Skeletal muscle satellite cell (primary cell): ENCODE data around the gene KCTD11.
A peak's percentile ranks its signal among the peaks of the same experiment; 100 is the strongest.
"Not testable (repeated sequence)": the region's sequence is repeated elsewhere in the genome, so short reads cannot be mapped to it uniquely, and the experiment has no call there.

ENCODE experiments used
- H3K27me3 ChIP-seq: 2 replicates; pipeline ENCODE4 v1.7.0; 2013; ENCODE audit warnings: low read length; ENCODE audit not compliant: control insufficient read depth, insufficient read depth
- H3K36me3 ChIP-seq: 2 replicates; pipeline ENCODE4 v1.7.0; 2013; ENCODE audit warnings: mild to moderate bottlenecking, control low read depth, low read length; ENCODE audit not compliant: insufficient read depth
- H3K4me1 ChIP-seq: 2 replicates; pipeline ENCODE4 v1.7.0; 2013; ENCODE audit warnings: low read length; ENCODE audit not compliant: control insufficient read depth, insufficient read depth
- H3K4me2 ChIP-seq: 2 replicates; pipeline ENCODE4 v1.7.0; 2013; ENCODE audit warnings: mild to moderate bottlenecking, low read length
- H3K4me3 ChIP-seq: 2 replicates; pipeline ENCODE4 v1.7.0; 2013; ENCODE audit warnings: low read length
- H3K9ac ChIP-seq: 2 replicates; pipeline ENCODE4 v1.7.0; 2013; ENCODE audit warnings: mild to moderate bottlenecking, low read depth, low read length, moderate library complexity
- H3K9me3 ChIP-seq: replicated peaks from 2 replicates; pipeline ENCODE4 v1.7.0; 2013; ENCODE audit warnings: mild to moderate bottlenecking, control low read depth, low read length

Gene KCTD11

GRCh38 chr17:7367918-7368598 lies 16.1 kb downstream of the KCTD11 start:
- no peaks in the 10 kb centered on the region for H3K9me3 ChIP-seq
- H3K27me3 ChIP-seq, result peaks cover 13% of the 10 kb centered on the region
- H3K4me2 ChIP-seq, result no peak overlapping the region
- no peaks in the 10 kb centered on the region for H3K4me1 ChIP-seq
- H3K36me3 ChIP-seq, result no peaks in the 10 kb centered on the region
- H3K9ac ChIP-seq, result no peak overlapping the region
- H3K4me3 ChIP-seq, result no peak overlapping the region

- H3K36me3 ChIP-seq, H3K4me3 ChIP-seq: not testable (repeated sequence)
- peaks cover 13% of the 10 kb centered on the region for H3K27me3 ChIP-seq
Observed at GRCh38 chr17:7368599-7368994, 16.6 kb downstream of the KCTD11 start.

GRCh38 chr17:7369825-7370224 lies 17.9 kb downstream of the KCTD11 start:
- Histone ChIP-seq H3K4me2 (no peak overlapping the region), H3K9ac (no peak overlapping the region), H3K9me3 (no peaks in the 10 kb centered on the region), H3K4me1 (no peaks in the 10 kb centered on the region), H3K36me3 (no peaks in the 10 kb centered on the region), H3K27me3 (peaks cover 13% of the 10 kb centered on the region), H3K4me3 (no peak overlapping the region)

More at GRCh38 chr17:7368599-7368994, 16.6 kb downstream of the KCTD11 start:
- H3K9me3 ChIP-seq, H3K4me1 ChIP-seq, H3K4me2 ChIP-seq, H3K9ac ChIP-seq: not testable (repeated sequence)

- H3K27me3 ChIP-seq, result peaks cover 13% of the 10 kb centered on the region
- H3K4me1 ChIP-seq, result no peaks in the 10 kb centered on the region
- no peak overlapping the region for H3K4me2 ChIP-seq
- H3K9ac ChIP-seq, result no peak overlapping the region
- H3K4me3 ChIP-seq, result no peak overlapping the region
- H3K9me3 ChIP-seq, result no peaks in the 10 kb centered on the region
- H3K36me3 ChIP-seq, result no peaks in the 10 kb centered on the region
Observed at GRCh38 chr17:7370853-7371252, 18.9 kb downstream of the KCTD11 start.

- Histone ChIP-seq H3K27me3 (peaks cover 14% of the 10 kb centered on the region), H3K4me2 (no peak overlapping the region), H3K36me3 (no peaks in the 10 kb centered on the region), H3K4me3 (no peak overlapping the region), H3K4me1 (no peaks in the 10 kb centered on the region), H3K9me3 (peaks cover 4% of the 10 kb centered on the region), H3K9ac (no peak overlapping the region)
Observed at GRCh38 chr17:7374353-7374752, 22.4 kb downstream of the KCTD11 start.

- H3K36me3 ChIP-seq, result no peaks in the 10 kb centered on the region
- H3K4me2 ChIP-seq, result no peak overlapping the region
- no peak overlapping the region for H3K9ac ChIP-seq
- H3K27me3 ChIP-seq, result peaks cover 46% of the 10 kb centered on the region
- H3K4me3 ChIP-seq, result no peak overlapping the region
- peaks cover 9% of the 10 kb centered on the region for H3K9me3 ChIP-seq
- peaks cover 8% of the 10 kb centered on the region for H3K4me1 ChIP-seq
Observed at GRCh38 chr17:7379134-7379533, 27.2 kb downstream of the KCTD11 start.

GRCh38 chr17:7380321-7380720 lies 28.4 kb downstream of the KCTD11 start:
- Histone ChIP-seq H3K9me3 (peaks cover 9% of the 10 kb centered on the region), H3K36me3 (no peaks in the 10 kb centered on the region), H3K4me3 (no peak overlapping the region), H3K4me1 (peaks cover 12% of the 10 kb centered on the region), H3K27me3 (peaks cover 46% of the 10 kb centered on the region), H3K9ac (no peak overlapping the region), H3K4me2 (peak overlapping the region; percentile 39)

- H3K4me2 ChIP-seq, result peak within 1 kb of the TSS; percentile 39
- H3K4me1 ChIP-seq, result peaks cover 12% of the 10 kb centered on the region
- peaks cover 9% of the 10 kb centered on the region for H3K9me3 ChIP-seq
- no peaks in the 10 kb centered on the region for H3K36me3 ChIP-seq
- peak within 1 kb of the TSS; percentile 5 for H3K4me3 ChIP-seq
- H3K9ac ChIP-seq, result no peak within 1 kb of the TSS
- peaks cover 46% of the 10 kb centered on the region for H3K27me3 ChIP-seq
Observed at GRCh38 chr17:7380855-7381683, 29.1 kb downstream of the KCTD11 start, which contains the start of gene TNK1. TNK1 (plus strand) TSS chr17:7381089; CDS start chr17:7382927, 1,838 bp downstream.

- H3K4me1 ChIP-seq, result peaks cover 12% of the 10 kb centered on the region
- peaks cover 9% of the 10 kb centered on the region for H3K9me3 ChIP-seq
- H3K4me3 ChIP-seq, result no peak overlapping the region
- H3K9ac ChIP-seq, result no peak overlapping the region
- H3K36me3 ChIP-seq, result peaks cover 2% of the 10 kb centered on the region
- H3K4me2 ChIP-seq, result no peak overlapping the region
- peaks cover 46% of the 10 kb centered on the region for H3K27me3 ChIP-seq
Observed at GRCh38 chr17:7382901-7383300, 30.9 kb downstream of the KCTD11 start.

- peaks cover 9% of the 10 kb centered on the region for H3K9me3 ChIP-seq
- peak overlapping the region; percentile 87 for H3K4me2 ChIP-seq
- H3K4me3 ChIP-seq, result no peak overlapping the region
- H3K9ac ChIP-seq, result no peak overlapping the region
- H3K27me3 ChIP-seq, result peaks cover 46% of the 10 kb centered on the region
- H3K4me1 ChIP-seq, result peaks cover 12% of the 10 kb centered on the region
- H3K36me3 ChIP-seq, result peaks cover 6% of the 10 kb centered on the region
Observed at GRCh38 chr17:7383371-7383741, 31.4 kb downstream of the KCTD11 start.

GRCh38 chr17:7383742-7384488 lies 32.0 kb downstream of the KCTD11 start:
- peaks cover 12% of the 10 kb centered on the region for H3K36me3 ChIP-seq
- H3K4me2 ChIP-seq, result peak overlapping the region; percentile 87
- no peak overlapping the region for H3K9ac ChIP-seq
- peaks cover 46% of the 10 kb centered on the region for H3K27me3 ChIP-seq
- peaks cover 12% of the 10 kb centered on the region for H3K4me1 ChIP-seq
- peak overlapping the region; percentile 63 for H3K4me3 ChIP-seq
- H3K9me3 ChIP-seq, result peaks cover 9% of the 10 kb centered on the region
